Measurements from ENCODE around the gene MYO1E.

DNA sequence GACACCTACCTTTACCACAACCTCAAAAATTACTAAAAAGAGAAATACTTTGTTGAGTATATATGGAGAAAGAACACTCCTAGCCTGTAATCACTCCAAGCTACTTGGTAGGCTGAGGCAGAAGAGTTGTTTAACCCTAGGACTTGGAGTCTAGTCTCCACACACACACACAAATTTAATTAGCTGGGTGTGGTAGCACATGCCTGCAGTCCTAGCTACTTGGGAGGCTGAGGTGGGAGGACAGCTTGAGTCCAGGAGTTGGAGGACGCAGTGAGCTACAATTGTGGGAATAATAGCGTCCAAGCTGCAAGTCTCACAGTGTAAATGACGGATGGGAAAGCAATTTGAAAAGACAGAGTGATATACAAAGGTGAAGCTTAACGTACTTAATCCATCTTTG lies 115.5 kb downstream of the MYO1E start:
- TF ChIP-seq, protein P1, sequence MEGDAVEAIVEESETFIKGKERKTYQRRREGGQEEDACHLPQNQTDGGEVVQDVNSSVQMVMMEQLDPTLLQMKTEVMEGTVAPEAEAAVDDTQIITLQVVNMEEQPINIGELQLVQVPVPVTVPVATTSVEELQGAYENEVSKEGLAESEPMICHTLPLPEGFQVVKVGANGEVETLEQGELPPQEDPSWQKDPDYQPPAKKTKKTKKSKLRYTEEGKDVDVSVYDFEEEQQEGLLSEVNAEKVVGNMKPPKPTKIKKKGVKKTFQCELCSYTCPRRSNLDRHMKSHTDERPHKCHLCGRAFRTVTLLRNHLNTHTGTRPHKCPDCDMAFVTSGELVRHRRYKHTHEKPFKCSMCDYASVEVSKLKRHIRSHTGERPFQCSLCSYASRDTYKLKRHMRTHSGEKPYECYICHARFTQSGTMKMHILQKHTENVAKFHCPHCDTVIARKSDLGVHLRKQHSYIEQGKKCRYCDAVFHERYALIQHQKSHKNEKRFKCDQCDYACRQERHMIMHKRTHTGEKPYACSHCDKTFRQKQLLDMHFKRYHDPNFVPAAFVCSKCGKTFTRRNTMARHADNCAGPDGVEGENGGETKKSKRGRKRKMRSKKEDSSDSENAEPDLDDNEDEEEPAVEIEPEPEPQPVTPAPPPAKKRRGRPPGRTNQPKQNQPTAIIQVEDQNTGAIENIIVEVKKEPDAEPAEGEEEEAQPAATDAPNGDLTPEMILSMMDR (IDR thresholded peaks at IDR 0.05) = no peak
- no peak for TF ChIP-seq POLR2A (IDR thresholded peaks at IDR 0.05)
